Tibial artery (tissue), 4 donors: ENCODE data around the gene NAPB.

Experiments
- DNase-seq, 2 donors: peaks; one replicate each; pipeline ENCODE4 v3.0.0-alpha.2; 2019
- H3K27ac ChIP-seq, 2 donors: fragments of 200-600 bp; sonication (generic) in 1 of 2; 1 replicate in 1 of 2; 2 replicates in 1 of 2; pipeline ENCODE4 v1.5.1; 2018 to 2019; ENCODE audit warnings: mild to moderate bottlenecking in 1 of 2
- H3K27me3 ChIP-seq, 2 donors: fragments of 200-600 bp; sonication (generic) in 1 of 2; one replicate each; pipeline versions ENCODE4 v1.5.1 to v1.6.0; 2016 to 2019
- H3K36me3 ChIP-seq, 3 donors: fragments of 200-600 bp; sonication (generic) in 2 of 3; one replicate each; pipeline ENCODE4 v1.5.1; 2016 to 2019; ENCODE audit warnings: mild to moderate bottlenecking in 2 of 3
- H3K4me1 ChIP-seq, 4 donors: fragments of 200-600 bp; sonication (generic) in 2 of 4; 1 replicate in 3 of 4; 2 replicates in 1 of 4; pipeline ENCODE4 v1.5.1; 2016 to 2019
- H3K4me3 ChIP-seq, 2 donors: fragments of 200-600 bp; sonication (generic) in 1 of 2; 1 replicate in 1 of 2; 2 replicates in 1 of 2; pipeline ENCODE4 v1.5.1; 2018 to 2019; ENCODE audit warnings: mild to moderate bottlenecking in 2 of 2
- H3K9me3 ChIP-seq, 3 donors: fragments of 200-600 bp; sonication (generic) in 1 of 3; one replicate each; pipeline ENCODE4 v1.5.1; 2016 to 2019
- CTCF ChIP-seq, 2 experiments: fragments of 200-600 bp in 1 of 2; fragments of 450-650 bp in 1 of 2; IDR thresholded peaks; one replicate each; pipeline ENCODE4 v1.5.1; 2017 to 2019; ENCODE audit warnings: antibody characterized with exemption in 2 of 2, mild to moderate bottlenecking in 1 of 2, moderate library complexity in 1 of 2
- intact Hi-C: fragments of 100-400 bp; cut with DNase I; formaldehyde crosslinking; loops from one replicate; pipeline ENCODE4 v1.15.0; 2023; ENCODE audit warnings: low total_unique reads

NAPB gene

GRCh38 chr20:23371496-23371895 is 49.8 kb downstream of the NAPB start:
- Histone ChIP-seq H3K9me3 (no peaks in the 10 kb centered on the region), H3K36me3 (peaks cover 31 to 80% (median 58%) of the 10 kb centered on the region in 3 donors), H3K4me1 (peaks cover 0 to 14% (median 1%) of the 10 kb centered on the region in 4 donors), H3K27me3 (no peaks in the 10 kb centered on the region), H3K27ac (no peak overlapping the region), H3K4me3 (no peak overlapping the region)
- TF ChIP-seq CTCF (IDR thresholded peaks at IDR 0.05) = no peak
- no peak for DNase-seq
- intact Hi-C loops = loop anchor here (5.0 kb wide), 1 partner anchor 41 kb away; no protein-coding TSS in a partner anchor

GRCh38 chr20:23370873-23371272 is 50.4 kb downstream of the NAPB start:
- peaks cover 0 to 20% (median 6%) of the 10 kb centered on the region in 4 donors for H3K4me1 ChIP-seq
- no peaks in the 10 kb centered on the region for H3K27me3 ChIP-seq
- no peak for TF ChIP-seq CTCF (IDR thresholded peaks at IDR 0.05)
- H3K9me3 ChIP-seq = no peaks in the 10 kb centered on the region
- intact Hi-C loops = loop anchor here (5.0 kb wide), 1 partner anchor 41 kb away; no protein-coding TSS in a partner anchor
- no peak for DNase-seq
- peaks cover 26 to 74% (median 53%) of the 10 kb centered on the region in 3 donors for H3K36me3 ChIP-seq
- H3K27ac ChIP-seq = no peak overlapping the region
- H3K4me3 ChIP-seq = no peak overlapping the region

GRCh38 chr20:23370274-23370673 is 51.0 kb downstream of the NAPB start:
- H3K4me1 ChIP-seq = peaks cover 0 to 26% (median 11%) of the 10 kb centered on the region in 4 donors
- peaks cover 31 to 74% (median 56%) of the 10 kb centered on the region in 3 donors for H3K36me3 ChIP-seq
- no peaks in the 10 kb centered on the region for H3K27me3 ChIP-seq
- H3K4me3 ChIP-seq = no peak overlapping the region
- H3K9me3 ChIP-seq = no peaks in the 10 kb centered on the region
- intact Hi-C loops = loop anchor here (5.0 kb wide), 1 partner anchor 42 kb away; no protein-coding TSS in a partner anchor
- no peak overlapping the region for H3K27ac ChIP-seq
- no peak for DNase-seq
- TF ChIP-seq CTCF (IDR thresholded peaks at IDR 0.05) = no peak

- H3K27me3 ChIP-seq = no peaks in the 10 kb centered on the region
- intact Hi-C loops = no loop called here
- H3K27ac ChIP-seq = no peak overlapping the region
- DNase-seq = no peak
- no peaks in the 10 kb centered on the region for H3K9me3 ChIP-seq
- no peak overlapping the region for H3K4me3 ChIP-seq
- peaks cover 0 to 26% (median 12%) of the 10 kb centered on the region in 4 donors for H3K4me1 ChIP-seq
- peaks cover 36 to 71% (median 63%) of the 10 kb centered on the region in 3 donors for H3K36me3 ChIP-seq
- TF ChIP-seq CTCF (IDR thresholded peaks at IDR 0.05) = no peak
Measured at GRCh38 chr20:23369072-23369823, 52.0 kb downstream of the NAPB start.

GRCh38 chr20:23368316-23369071 is 52.8 kb downstream of the NAPB start:
- H3K4me1 ChIP-seq = peaks cover 0 to 31% (median 15%) of the 10 kb centered on the region in 4 donors
- intact Hi-C loops = no loop called here

More at GRCh38 chr20:23368316-23369071, 52.8 kb downstream of the NAPB start:
- DNase-seq = no peak
- Histone ChIP-seq H3K27me3 (no peaks in the 10 kb centered on the region), H3K36me3 (peaks cover 32 to 64% (median 57%) of the 10 kb centered on the region in 3 donors), H3K4me3 (no peak overlapping the region), H3K9me3 (no peaks in the 10 kb centered on the region), H3K27ac (no peak overlapping the region)
- no peak for TF ChIP-seq CTCF (IDR thresholded peaks at IDR 0.05)
